C4-2B (cell line): ENCODE results near the gene CYSRT1.

Experiments used
- CTCF ChIP-seq: fragments of 450-650 bp; conservative IDR thresholded peaks from 2 replicates; pipeline ENCODE4 v1.5.1; 2017; ENCODE audit warnings: mild to moderate bottlenecking
- ZFX ChIP-seq: fragments of 450-650 bp; IDR thresholded peaks from 2 replicates; pipeline ENCODE4 v1.6.1; 2017

- TF ChIP-seq CTCF, result no peak
- TF ChIP-seq ZFX, result no peak
Observed at GRCh38 chr9:137204731-137205125, 20.2 kb upstream of the CYSRT1 start.
